ENCODE measurements around the gene ZNF420.

- TF ChIP-seq TEAD4 (CRISPR knock-in tag; IDR thresholded peaks at IDR 0.05) = no peak
- TF ChIP-seq SP1 (CRISPR knock-in tag; conservative IDR thresholded peaks at IDR 0.05) = no peak
- TF ChIP-seq CTCF (IDR thresholded peaks at IDR 0.05) = no peak
- no peak for TF ChIP-seq MAX (CRISPR knock-in tag; IDR thresholded peaks at IDR 0.05)
Measured at GRCh38 chr19:37055330-37055729, 22.9 kb upstream of the ZNF420 start.

Data from WTC11 (cell line).